ENCODE measurements around the gene TWNK.

Gene TWNK

DNA sequence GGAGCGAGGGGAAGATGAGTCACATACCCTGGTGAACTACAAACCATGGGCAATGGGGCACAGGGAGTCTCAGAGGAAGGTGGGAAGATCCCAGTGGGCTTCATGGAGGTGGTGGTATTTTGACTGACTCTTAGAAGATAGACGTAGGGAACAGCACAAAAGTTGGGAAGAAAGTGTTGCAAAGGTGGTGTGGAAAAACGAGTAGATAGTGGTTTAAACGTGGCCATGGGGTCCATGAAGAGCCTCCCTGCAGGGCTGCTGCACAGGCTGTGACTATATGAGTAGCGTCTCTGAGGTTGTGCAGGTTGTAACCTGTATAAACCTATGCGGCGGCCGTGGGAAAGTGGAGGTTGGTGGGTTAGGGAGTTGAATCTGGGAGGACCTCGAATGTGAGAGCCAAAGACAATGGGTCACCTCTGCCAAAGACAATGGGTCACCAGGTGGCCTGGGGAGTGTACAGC is 26.1 kb downstream of the TWNK start:
- no peak for DNase-seq

DNA sequence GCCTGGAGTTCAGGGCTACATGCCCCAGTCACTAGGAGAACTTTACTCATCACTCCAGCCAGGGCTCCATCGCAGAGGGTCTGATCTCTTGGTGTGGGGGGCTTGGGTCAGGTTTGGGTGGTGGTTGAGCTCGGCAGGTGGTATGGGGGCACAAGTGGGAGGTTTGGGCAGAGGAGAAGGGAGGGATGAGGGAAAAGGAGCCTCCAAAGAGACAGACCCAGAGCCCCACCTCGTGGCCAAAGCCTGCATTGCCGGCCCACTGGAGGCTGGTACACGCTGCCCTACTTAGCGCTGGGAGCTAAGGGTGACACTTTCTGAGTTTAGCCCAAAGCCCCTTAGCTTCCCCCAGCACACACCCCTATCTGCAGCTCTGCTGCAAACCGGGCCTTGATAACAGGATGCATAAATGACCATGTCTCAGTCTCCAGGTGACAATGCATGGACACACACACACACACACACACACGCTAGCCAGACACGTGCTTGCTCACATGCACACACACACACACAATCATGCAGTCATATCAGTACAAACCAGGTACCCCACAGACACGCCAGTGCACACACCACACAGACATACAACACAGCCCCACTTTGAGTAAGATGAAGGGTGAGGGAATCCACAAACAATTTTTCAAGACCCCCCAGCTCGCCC is 27.0 kb downstream of the TWNK start:
- peak; percentile 51 for DNase-seq

DNA sequence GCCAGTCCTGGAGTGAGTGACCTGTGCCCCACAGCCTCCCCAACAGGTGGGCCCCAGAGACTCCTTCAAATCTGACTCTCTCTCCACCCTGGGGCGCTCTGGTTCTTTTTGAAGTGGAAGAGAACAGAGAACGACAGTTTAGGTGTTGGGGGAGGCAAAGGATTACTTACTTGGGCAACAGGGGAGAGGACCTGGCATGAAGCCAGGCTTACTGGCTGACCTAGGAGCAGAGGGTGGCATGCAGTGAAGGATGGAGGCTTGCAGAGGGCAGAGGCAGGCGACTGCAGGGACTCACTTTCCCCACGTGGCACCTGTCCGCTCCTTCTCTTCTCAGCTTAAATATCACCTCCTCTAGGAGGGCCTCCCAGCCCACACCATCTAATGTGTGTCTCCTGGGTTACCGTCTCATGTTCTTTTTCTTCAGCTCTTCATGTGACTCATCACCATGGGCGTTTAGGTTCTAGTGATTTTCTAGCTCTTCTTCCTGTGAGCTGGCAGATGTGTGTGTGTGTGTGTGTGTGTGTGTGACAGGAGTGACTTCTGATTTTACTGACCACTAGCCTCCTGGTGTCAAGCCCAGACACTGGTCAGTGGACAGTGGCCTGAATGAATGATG is 27.7 kb downstream of the TWNK start:
- peak; percentile 70 for DNase-seq

DNA sequence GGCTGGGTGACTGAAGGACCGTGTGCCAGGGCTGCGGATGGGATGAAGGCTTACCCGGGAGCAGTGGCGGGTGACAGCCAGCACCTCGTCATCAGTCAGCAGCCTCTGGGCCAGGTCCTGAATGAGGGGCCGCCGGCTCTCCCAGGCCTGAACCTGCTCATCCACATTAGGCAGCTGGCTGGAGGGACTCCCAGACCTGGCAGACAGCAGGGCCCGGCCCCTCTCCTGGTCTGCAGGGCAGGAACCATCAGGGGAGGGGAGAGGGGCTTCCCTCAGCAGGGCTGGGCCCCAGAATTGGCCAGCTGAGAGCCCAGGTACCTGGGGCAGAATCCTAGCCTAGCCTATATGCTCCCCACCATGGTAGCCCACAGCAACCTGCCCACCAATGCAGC is 28.2 kb downstream of the TWNK start:
- no peak for DNase-seq

DNA sequence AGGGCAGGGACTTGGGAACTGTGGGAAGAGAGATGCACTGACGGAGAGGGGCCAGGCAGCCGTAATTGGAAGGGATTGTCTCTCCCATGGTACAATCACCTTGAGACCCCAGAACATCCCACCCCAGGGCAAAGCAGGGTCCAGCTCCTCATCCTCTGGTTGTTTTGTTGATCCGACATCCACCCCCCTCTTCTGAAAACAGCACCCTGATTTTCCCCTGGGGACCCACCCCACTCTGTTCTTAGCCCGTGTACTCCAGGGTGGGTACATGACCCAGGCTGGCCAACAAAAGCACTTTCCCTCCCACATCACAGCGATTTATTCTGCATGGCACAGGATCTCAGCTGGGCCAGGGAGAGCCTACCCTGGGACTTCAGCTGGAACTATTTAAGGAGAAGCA is 29.5 kb downstream of the TWNK start:
- DNase-seq = no peak

DNA sequence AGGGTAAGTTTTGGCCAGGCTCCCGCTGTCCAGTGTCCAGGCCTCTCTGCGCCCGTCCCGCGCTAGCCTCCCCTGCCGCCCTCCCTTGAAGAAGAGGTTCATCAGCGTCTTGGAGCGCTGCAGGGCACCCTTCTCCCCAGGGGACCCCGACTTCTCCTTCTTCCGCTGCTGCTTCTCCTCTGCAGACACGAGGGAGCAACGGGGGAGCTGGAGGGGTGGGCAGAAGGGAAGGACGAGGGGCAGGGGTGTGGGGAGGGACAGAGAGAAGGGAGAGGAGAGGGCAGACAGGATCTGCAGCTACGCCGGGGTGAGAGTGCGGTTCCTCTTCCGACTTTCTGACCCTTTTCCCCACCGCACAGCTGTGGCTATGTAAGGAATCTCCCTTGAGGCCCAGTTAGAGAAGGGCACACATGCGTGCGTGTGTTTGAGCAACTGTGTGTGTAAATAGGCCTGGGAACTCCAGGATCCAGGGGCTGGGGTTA is 30.8 kb downstream of the TWNK start:
- no peak for DNase-seq

DNA sequence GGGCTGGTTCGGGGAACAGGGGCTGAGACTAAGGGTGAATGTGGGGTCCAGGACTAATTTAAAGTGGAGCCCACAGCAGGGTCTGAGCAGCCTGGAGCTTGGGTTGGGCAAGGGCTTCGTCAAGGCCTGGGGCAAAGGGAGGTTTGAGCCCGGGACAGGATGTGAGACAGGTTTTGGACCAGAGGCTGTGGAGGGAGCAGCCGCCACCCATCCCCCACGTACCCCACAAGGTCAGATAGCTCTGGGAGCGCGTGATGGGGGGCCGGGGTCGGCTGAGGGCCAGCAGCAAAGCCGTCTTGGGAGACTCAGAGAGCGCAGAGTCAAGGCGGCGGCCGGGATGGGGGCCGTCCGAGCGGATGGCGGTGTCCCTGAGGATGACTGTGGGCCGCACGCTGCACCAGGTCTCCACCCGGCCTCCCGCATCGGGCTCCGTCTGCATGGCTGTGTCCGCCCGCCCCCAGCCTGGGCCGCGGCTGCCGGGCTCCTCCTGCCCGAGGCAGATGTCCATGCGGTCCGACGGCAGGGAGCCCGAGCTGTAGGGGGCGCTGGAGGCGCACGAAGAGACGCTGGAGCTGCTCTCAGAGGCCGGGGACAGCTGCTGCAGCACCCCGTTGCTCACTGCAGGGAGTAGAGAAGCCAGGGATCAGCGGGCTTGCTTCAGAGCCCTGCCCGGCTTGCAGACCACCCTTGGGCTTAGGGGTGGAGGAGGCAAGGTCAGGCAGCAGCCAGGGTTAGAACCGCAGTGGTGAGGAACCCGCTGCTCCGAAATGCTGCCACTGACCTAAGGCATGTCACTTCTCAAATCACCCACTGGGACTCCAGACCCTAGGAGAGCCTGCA is 31.5 kb downstream of the TWNK start:
- DNase-seq = peak; percentile 76

DNA sequence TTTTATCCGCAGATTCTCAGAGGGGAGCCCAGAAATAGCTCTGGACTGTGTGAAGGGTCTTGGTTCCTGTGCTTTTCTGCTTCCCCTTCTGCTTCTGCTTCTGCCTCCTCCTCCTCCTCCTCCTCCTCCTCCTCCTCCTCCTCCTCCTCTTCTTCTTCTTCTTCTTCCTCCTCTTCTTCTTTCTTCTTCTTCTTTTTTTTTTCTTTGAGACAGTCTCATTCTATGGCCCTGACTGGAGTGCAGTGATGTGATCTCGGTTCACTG is 32.0 kb downstream of the TWNK start:
- DNase-seq = no peak

DNA sequence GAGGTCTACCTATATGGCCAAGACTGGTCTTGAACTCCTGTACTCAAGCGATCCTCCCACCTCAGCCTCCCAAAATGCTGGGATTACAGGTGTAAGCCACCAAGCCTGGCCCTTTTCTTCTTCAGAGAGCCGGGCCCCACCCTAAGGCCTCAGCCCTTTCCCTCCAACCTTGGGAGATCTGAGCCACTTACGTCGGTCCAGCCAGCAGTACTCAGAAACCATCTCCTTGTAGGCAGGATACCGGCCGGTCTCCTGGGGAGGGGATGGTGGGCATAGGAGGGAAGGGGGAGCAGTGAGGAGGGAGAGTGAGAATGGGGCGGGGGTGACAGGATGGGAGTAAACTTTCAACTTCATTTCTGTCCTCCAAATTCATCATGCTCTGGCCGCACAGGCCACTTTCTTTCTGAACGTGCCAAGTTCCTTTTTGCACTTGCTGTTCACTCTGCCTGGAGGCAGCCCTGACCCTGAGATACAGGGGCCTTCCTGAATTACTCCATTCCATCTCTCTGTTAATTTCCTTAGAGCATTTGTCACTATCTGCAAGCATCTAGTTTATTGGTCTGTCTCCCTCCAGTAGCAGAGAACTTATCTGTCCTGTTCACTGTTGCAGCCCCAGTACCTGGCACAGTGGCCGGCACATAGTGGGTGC is 33.2 kb downstream of the TWNK start:
- DNase-seq = no peak

DNA sequence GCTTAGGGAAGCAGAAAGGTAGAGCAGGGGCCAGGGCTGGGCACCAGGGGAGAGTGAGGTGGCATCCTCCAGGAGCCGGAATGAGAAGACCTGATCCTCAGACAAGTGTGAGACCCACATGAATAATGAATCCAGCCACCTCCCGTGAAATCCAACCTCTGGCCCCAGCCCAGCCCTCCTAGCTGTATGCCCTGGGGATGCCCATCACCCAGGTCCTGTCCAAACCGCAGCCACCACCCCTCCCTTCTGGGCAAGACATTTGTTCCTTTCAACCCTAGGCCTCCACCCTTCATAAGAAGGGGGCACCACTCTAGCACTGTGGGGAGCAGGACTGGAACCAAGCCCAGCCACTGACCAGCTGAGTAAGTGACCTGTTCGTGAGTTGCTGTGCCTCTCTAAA is 33.9 kb downstream of the TWNK start:
- DNase-seq = no peak

DNA sequence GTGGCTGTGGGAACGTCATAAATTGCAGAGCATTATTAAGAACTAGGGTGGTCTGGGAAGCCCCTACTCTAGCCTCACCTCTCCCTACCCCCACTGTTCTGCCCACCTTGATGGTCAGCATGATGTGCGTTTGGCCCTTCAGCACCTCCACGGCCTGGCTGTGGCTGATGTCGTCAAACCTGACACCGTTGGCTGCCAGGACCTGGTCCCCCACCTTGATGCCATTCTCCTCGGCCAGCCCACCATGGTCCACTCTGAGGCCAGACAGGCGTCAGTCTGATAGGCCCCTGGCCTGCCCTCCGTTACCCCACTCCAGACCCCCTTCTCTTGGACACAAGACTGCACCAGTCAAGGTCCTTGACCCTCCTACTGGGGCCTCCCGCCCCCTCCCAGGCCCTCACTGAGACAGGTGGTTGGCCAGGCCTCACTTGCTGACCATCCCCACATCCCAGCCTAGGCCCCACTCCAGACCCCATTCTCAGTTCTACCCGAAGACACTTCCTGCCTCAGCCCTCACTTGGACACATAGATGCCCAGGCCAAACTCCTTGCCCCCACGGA is 34.4 kb downstream of the TWNK start:
- no peak for DNase-seq

DNA sequence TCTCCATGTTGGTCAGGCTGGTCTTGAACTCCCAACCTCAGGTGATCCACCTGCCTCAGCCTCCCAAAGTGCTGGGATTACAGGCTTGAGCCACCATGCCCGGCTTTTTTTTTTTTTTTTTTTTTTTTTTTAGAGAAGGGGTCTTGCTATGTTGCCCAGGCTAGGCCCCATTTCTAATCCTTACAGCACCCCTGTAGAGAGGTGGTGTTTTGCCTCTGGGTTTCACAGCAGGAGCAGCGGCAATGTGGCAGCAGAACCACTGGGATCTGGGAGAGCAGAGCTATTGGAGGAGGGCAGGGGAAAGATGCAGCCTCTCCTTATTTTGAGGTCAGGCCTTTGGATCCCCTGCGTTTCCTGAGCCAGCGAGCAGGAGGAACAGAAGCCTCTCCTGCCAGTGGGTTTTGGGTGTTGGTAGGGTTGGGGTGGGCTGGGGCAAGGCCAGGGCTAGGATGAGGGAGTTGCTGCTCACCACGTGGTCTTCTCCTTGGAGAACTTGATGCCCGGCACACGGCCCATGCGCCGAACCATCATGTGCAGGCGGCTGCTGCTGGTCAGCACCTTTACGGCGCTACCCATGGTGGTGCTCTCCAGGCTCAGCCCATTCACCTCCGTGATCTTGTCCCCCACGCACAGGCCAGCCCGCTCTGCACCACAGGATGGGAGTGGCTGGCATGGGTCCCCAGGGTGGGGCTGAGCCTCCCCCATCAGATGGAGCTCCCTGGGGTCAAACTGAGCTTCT is 35.8 kb downstream of the TWNK start:
- DNase-seq = no peak

DNA sequence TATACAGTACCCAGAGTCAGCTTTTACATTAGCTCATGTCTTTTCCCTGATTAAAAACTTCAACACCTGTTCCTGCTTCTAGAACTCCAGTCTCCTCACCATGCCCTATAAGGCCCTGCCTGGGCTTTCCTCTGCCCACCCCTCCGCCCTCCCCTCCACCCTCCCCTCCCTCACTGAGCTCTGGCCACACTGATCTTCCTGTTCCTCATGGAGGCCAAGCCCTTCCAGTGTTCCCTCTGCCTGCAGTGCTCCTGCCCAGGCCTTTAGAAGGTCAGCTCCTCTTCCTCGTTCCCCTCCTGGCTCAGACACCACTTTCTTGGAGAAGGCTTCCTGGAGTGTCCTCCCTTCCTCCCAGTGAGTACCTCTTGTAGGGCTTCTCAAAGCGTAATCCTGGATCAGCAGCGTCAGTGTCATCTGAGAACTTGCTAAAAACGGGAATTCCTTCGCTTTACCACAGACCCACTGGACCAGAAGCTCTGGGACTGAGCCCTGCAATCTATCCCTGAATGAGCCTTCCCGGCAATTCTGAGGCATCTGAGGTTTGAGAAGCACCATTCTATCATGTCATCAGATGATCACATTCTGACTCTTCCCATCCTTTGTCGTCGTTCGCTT is 39.9 kb downstream of the TWNK start:
- DNase-seq = no peak

DNA sequence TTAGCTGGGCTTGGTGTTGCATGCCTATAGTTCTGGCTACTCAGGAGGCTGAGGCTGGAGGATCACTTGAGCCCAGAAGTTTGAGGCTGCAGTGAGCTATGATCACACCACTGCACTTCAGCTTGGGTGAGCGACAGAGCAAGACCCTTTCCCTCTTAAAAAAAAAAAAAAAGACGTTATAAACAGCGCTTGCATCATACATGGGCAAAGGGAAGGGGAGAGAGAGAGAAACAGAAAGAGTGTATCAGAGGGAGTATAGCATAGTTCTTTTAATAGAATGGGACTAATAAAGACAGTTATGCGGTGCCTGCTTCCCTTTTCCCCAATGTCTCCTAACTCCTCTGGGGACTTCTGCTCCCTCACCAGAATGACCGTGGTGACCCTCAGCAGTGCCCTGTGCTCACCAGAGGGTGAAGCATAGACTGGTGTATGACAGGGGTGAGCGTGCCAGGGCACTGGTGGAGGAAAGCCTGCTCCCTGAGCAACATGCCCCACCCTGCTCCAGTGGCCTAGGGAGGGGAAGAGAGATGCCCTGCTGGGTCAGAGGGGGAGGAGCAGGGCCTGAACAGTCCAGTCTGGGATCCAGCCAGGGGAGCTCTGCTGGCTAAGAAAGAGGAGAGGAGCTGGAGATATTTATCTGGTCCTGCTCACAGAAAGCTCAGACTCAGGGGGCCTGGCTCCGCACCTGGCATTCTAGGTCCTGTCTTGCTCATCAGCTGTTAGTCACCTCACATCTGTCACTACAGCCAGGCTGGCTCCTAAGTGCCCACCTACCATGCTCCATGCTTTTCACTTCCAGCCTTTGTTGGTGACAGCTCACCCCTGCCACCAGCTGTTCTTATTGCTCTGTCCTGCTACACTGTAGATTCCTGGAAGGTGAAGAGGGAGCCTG is 41.3 kb downstream of the TWNK start:
- no peak for DNase-seq

DNA sequence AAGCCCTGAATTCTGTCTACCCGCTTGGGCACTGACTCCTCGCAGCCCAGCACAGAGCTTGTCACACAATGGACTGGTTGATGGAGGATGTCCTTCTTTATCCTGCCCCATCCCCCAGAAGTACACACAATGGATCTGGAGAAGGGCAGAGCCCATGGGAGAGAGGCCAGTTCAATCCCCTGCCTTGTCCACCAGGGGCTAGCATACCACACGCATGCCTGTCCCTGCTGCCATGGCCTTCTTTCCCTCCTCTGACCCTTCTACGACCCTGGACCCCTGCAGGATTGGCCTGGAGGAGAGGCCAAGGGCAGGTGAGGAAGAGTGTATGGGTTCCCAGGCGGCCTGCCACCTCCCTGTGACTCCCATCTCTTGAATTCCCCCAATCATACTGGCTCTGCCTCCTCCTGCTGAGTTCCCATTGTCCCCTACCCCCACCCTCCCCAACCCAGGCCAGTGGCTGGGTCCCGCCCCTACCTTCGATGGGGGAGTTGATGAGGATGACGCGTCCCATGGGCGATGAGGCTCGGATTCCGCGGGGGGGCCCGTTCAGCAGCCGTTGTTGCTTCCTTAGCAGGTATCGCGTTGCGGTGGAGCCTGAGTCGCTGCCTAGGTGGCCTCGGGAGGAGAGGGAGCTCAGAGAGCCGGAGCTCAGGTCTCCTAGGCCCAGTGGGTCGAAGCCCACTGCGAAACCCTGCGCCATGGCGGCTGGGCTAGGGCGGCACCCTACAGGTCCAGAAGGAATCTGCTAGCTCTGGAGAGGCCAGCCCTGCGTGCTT is 42.4 kb downstream of the TWNK start:
- no peak for DNase-seq

DNA sequence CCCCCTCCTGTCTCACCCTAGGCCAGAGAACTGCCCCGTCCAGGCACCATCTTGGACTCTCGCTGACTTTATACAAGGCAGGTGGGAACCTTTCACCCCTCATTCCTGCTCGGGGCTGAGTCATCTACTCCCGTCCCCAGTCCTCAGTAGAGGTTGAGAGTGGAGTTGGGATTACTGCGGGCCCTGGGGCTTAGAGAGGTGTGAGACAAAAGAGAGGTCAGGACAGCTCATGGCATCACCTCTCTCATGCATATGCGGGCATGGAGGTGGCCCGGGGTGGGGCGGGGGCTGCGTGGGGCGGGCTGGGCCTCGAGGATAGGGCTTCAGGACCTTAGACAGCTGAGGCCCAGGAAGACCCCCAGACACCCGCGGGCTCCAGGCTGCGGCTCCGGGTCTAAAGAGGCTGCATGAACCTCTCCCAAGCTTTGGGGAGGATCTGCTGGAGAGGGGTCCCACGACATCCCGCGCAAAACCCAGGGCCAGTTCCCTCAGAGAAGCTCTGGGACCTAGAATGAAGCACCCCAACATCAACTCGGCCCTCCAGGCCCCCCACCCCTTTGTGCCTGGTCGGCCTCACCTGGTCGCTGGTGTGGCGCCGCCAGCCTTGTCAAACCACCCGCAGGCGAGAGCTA is 43.3 kb downstream of the TWNK start:
- no peak for DNase-seq

DNA sequence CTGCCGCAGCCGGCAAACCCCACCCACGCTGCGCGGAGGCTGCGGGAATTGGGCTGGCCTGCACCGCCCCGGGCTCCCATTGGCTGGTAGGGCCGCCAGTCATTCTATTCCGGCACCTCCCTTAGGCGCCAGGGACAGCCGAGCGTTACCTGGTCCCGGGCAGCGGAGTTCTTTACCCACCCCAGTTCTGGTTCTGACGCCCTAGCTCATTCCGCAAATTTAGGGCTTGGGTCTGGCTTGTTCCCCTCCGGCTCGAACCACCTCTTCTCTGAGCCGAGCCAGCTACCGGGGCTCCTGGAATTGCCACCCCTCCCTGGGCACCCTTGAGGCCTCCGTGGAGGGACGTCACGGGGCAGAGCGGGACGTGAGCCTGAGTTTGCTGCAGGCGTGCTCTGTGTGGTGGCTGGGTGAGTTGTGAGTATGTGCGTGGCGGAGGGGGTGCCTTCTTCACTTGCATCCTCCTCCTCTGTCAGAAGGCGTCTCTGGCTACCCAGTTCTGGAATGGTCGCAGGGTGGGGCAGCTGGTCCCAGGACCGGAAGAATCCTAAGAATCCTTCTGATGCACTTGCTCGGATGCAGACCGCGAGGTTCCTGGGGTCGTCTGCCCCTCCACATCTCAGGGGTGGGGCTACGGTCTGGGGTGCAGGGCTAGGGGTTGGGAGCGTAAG is 43.9 kb downstream of the TWNK start, which contains the start of the genes PDZD7 and SFXN3:
Gene PDZD7 (minus strand): TSS at position 2 of the 668 bp plus-strand sequence. CDS start 910 bp downstream, outside the sequence.
Gene SFXN3 (plus strand): TSS at position 107 of the 668 bp plus-strand sequence. CDS start 3,461 bp downstream, outside the sequence.
- peak; percentile 82 for DNase-seq

DNA sequence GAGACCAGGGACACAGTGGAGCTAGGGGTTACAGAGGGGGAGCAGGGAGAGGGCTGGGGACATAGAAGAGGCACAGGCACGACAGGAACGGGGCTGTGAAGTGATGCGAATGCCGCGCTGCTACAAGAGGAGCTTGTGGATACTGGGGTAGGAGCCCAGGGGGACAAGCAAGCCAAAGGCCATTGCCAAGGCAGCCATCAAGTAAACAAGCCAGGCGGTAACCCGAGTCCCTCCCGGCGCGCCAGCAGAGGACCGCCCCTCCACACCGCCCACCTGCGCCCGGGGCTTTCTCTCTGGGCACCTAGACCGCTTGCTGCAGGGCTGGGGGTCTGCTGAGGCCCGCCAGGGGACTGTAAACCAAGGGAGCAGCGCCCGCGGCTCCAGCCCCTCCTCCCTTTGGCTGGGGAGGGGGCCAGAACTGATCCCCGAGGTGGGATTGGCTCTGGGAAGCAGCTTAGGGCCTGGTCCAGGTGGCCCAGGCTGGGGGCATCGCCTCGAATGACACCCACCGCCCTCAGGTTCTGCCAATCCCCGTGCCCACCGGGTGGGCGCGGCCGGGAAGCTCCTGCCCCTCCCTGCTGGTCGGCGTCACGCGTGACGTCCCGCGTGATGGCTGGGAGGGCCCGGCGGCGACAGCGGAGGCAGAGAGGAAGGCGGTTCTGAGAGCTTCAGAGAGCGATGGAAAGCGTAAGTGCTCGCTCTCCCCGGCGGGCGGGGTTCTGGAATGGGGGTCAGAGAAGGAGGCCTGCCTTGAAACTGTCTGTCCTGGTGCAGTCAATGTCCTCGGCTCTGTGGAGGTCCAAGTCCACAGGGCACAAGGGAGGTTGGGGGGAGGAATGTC is 44.7 kb downstream of the TWNK start:
- peak; percentile 40 for DNase-seq

Measured in amniotic stem cell (primary cell).